ENCODE data around the gene CD52. TPM values are rescaled to one million over a fixed set of nuclear protein-coding genes. Genes with fewer than 3 reads are reported as not detected.

The CD52 gene
- total and polyA plus RNA-seq, 2 of the 4 experiments (the other 2 are of a cell fraction): 1.6 TPM; not detected in 1

DNA sequence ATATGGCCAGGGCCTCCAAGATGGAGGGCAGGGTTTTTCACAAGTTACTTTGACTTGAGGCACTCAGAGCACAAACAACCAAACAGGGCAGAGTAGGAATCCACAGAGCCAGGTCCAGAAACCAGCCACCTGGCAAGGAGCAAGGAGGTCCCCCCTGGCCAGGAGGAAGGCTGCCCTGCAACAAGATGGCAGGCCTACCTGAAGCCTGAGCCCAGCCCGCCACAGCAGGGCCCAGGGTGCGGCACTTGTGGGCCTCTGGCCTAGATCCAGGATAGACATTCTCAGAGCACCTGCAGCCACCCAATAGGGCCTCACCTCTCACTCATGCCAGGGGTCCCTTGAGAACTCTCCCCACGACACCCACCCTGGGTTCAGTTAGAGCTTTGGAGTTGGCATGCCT, 26.3 kb upstream of the CD52 start:
- H2AK5ac ChIP-seq (ENCODE audit: low read depth, low read length): no peak overlapping the region
- intact Hi-C loops (cut with micrococcal nuclease): no loop called here
- BruUV-seq (replicated peaks): no TSS peak
- H3K9ac ChIP-seq (ENCODE audit: low read depth, low read length): no peak overlapping the region
- H2BK15ac ChIP-seq (ENCODE audit: low read depth, low read length): no peak overlapping the region
- no peak overlapping the region for H2AK9ac ChIP-seq (replicated peaks; ENCODE audit: low read depth, low read length, poor library complexity)
- H4K91ac ChIP-seq (ENCODE audit: insufficient read depth, low read depth, low read length): no peak overlapping the region
- no peak overlapping the region for H2BK20ac ChIP-seq (ENCODE audit: low read depth, low read length)
- no peak overlapping the region for H3K4me2 ChIP-seq (ENCODE audit: low read depth, low read length)
- H3K9me1 ChIP-seq (ENCODE audit: insufficient read depth, low read length): peaks cover 6% of the 10 kb centered on the region; the same call in 1 of the 2 replicates
- H3K56ac ChIP-seq (ENCODE audit: extremely low read depth, insufficient read depth, low read length): no peak overlapping the region
- no peaks in the 10 kb centered on the region for H4K20me1 ChIP-seq (ENCODE audit: insufficient read depth, low read length)
- DNase-seq (no peak), ATAC-seq (ENCODE audit: low read depth) (no peak)
- H3K23ac ChIP-seq (ENCODE audit: low read depth, low read length): no peak overlapping the region
- 90% methylated on average over 2 of the region's 3 CpGs; no CpG with 5 or more reads in 1 of the 2 experiments for WGBS, 2 experiments (ENCODE audit: extremely low coverage in 2 of 2, insufficient read length in 1 of 2)
- no peaks in the 10 kb centered on the region for H3K27me3 ChIP-seq (ENCODE audit: control insufficient read depth, insufficient read depth, low read length)
- H2BK120ac ChIP-seq (ENCODE audit: low read depth, low read length): no peak overlapping the region
- no peak overlapping the region for H3K27ac ChIP-seq (ENCODE audit: insufficient read depth, low read length)
- H3K36me3 ChIP-seq (ENCODE audit: control insufficient read depth, insufficient read depth, low read length): no peaks in the 10 kb centered on the region; the same call in 1 of the 2 replicates
- peaks cover 0 to 5% of the 10 kb centered on the region in 2 experiments; a peak in 1 of 4 replicates for H3K79me1 ChIP-seq (ENCODE audit: low read depth in 1 of 2, low read length in 2 of 2)
- no peak overlapping the region for H3K18ac ChIP-seq (ENCODE audit: low read depth, low read length)
- no peaks in the 10 kb centered on the region; the same call in 1 of the 2 replicates for H3K4me1 ChIP-seq (ENCODE audit: control insufficient read depth, insufficient read depth, low read length)
- H3K14ac ChIP-seq (replicated peaks; ENCODE audit: low read depth, low read length): no peak overlapping the region
- in situ Hi-C loops (cut with MboI; ENCODE audit: low sequenced_read_pairs): no loop called here
- TF ChIP-seq MXI1 (IDR thresholded peaks at IDR 0.05; ENCODE audit: borderline replicate concordance, low read depth, low read length) (no peak), BHLHE40 (IDR thresholded peaks at IDR 0.05; ENCODE audit: low read depth, low read length) (no peak), RAD21 (IDR thresholded peaks at IDR 0.05; ENCODE audit: low read length) (no peak), CHD1 (IDR thresholded peaks at IDR 0.05; ENCODE audit: low read depth, low read length) (no peak), POLR2A (IDR thresholded peaks at IDR 0.05; ENCODE audit: low read depth, low read length) (no peak), CEBPB (IDR thresholded peaks at IDR 0.05; ENCODE audit: low read depth, low read length) (no peak), MAFK (IDR thresholded peaks at IDR 0.05; ENCODE audit: low read depth, low read length) (no peak), MAZ (IDR thresholded peaks at IDR 0.05; ENCODE audit: borderline replicate concordance, low read depth, low read length) (no peak), FOS (IDR thresholded peaks at IDR 0.05; ENCODE audit: low read depth, low read length) (no peak), NFE2L2 (IDR thresholded peaks at IDR 0.05; ENCODE audit: low read depth, low read length) (no peak), RCOR1 (IDR thresholded peaks at IDR 0.05; ENCODE audit: insufficient replicate concordance, low read length) (no peak), RFX5 (IDR thresholded peaks at IDR 0.05; ENCODE audit: low read depth, low read length) (no peak), SMC3 (IDR thresholded peaks at IDR 0.05; ENCODE audit: low read depth, low read length) (no peak)
- TF ChIP-seq, protein P1, sequence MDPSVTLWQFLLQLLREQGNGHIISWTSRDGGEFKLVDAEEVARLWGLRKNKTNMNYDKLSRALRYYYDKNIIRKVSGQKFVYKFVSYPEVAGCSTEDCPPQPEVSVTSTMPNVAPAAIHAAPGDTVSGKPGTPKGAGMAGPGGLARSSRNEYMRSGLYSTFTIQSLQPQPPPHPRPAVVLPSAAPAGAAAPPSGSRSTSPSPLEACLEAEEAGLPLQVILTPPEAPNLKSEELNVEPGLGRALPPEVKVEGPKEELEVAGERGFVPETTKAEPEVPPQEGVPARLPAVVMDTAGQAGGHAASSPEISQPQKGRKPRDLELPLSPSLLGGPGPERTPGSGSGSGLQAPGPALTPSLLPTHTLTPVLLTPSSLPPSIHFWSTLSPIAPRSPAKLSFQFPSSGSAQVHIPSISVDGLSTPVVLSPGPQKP (IDR thresholded peaks at IDR 0.05; ENCODE audit: borderline replicate concordance, low read depth, low read length): no peak
- TF ChIP-seq, protein P2, sequence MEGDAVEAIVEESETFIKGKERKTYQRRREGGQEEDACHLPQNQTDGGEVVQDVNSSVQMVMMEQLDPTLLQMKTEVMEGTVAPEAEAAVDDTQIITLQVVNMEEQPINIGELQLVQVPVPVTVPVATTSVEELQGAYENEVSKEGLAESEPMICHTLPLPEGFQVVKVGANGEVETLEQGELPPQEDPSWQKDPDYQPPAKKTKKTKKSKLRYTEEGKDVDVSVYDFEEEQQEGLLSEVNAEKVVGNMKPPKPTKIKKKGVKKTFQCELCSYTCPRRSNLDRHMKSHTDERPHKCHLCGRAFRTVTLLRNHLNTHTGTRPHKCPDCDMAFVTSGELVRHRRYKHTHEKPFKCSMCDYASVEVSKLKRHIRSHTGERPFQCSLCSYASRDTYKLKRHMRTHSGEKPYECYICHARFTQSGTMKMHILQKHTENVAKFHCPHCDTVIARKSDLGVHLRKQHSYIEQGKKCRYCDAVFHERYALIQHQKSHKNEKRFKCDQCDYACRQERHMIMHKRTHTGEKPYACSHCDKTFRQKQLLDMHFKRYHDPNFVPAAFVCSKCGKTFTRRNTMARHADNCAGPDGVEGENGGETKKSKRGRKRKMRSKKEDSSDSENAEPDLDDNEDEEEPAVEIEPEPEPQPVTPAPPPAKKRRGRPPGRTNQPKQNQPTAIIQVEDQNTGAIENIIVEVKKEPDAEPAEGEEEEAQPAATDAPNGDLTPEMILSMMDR (conservative IDR thresholded peaks at IDR 0.05; ENCODE audit: low read depth, low read length): no peak
- TF ChIP-seq, protein P3, sequence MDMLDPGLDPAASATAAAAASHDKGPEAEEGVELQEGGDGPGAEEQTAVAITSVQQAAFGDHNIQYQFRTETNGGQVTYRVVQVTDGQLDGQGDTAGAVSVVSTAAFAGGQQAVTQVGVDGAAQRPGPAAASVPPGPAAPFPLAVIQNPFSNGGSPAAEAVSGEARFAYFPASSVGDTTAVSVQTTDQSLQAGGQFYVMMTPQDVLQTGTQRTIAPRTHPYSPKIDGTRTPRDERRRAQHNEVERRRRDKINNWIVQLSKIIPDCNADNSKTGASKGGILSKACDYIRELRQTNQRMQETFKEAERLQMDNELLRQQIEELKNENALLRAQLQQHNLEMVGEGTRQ (IDR thresholded peaks at IDR 0.05; ENCODE audit: low read depth, low read length): no peak
- POLR2A ChIA-PET (ENCODE audit: unreplicated experiment): no interaction called here
- no peak overlapping the region for H3K4me3 ChIP-seq (ENCODE audit: insufficient read depth, low read depth, low read length)
- H3K4ac ChIP-seq (ENCODE audit: low read depth, low read length): no peak overlapping the region
- no peak overlapping the region for H2BK5ac ChIP-seq (ENCODE audit: low read depth, low read length, poor library complexity, severe bottlenecking)
- CTCF ChIA-PET: no interaction called here
- H2AFZ ChIP-seq (replicated peaks; ENCODE audit: low read length, poor library complexity): no peak overlapping the region
- no peak overlapping the region for H4K8ac ChIP-seq (ENCODE audit: low read depth in 2 of 2, low read length in 2 of 2)
- dilution Hi-C loops (cut with HindIII; ENCODE audit: low sequenced_read_pairs, unreplicated experiment): no loop called here
- no peaks in the 10 kb centered on the region for H3K9me3 ChIP-seq (ENCODE audit: control insufficient read depth, insufficient read depth, low read length)
- H4K5ac ChIP-seq (ENCODE audit: low read depth, low read length): no peak overlapping the region
